B cell (primary cell): ENCODE results near the gene IL4R. TPM values are rescaled to one million over a fixed set of nuclear protein-coding genes. Genes with fewer than 3 reads are reported as not detected.
A peak's percentile ranks its signal among the peaks of the same experiment; 100 is the strongest.

Source experiments
- ATAC-seq: fragments of 200-7000 bp; cut with Tn5 transposase; one replicate; pipeline ENCODE4 v1.10.0; 2021; ENCODE audit warnings: low read depth, mild to moderate bottlenecking, moderate number of reproducible peaks, moderate library complexity
- CTCF ChIA-PET: fragments of 350-600 bp; sonication (Branson Sonifier 250); formaldehyde crosslinking; loops from one replicate; lab custom pipeline; 2021; ENCODE audit warnings: antibody characterized with exemption, inconsistent platforms; lab: Charles Lee
- POLR2A ChIA-PET: fragments of 350-600 bp; sonication (Branson Sonifier 250); formaldehyde crosslinking; loops from one replicate; lab custom pipeline; 2021; ENCODE audit warnings: antibody characterized with exemption; lab: Charles Lee
- DNase-seq: peaks from one replicate; pipeline ENCODE4 v3.0.0; 2013
- H2AFZ ChIP-seq: 2 replicates; pipeline ENCODE4 v1.6.1; 2012; ENCODE audit warnings: mild to moderate bottlenecking, low read depth, low read length; ENCODE audit not compliant: insufficient read depth, poor library complexity, severe bottlenecking
- H3K27ac ChIP-seq, 2 donors: 1 replicate in 1 of 2; 2 replicates in 1 of 2; pipeline ENCODE4 v1.5.1; 2012 to 2013; ENCODE audit warnings: low read length in 2 of 2, mild to moderate bottlenecking in 2 of 2, moderate library complexity in 1 of 2
- H3K27me3 ChIP-seq, 4 experiments: fragments of 200-600 bp in 1 of 4; sonication (generic) in 1 of 4; replicated peaks in 1 of 4; 1 replicate in 2 of 4; 2 replicates in 2 of 4; pipeline versions ENCODE4 v1.6.1 to v1.7.0; 2013 to 2016; ENCODE audit warnings: low read length in 3 of 4, mild to moderate bottlenecking in 2 of 4, mixed read lengths in 1 of 4, moderate library complexity in 1 of 4; ENCODE audit not compliant: insufficient read depth in 4 of 4, control insufficient read depth in 3 of 4; ENCODE audit errors: control extremely low read depth in 1 of 4
- H3K36me3 ChIP-seq, 2 experiments: replicated peaks in 1 of 2; 1 replicate in 1 of 2; 2 replicates in 1 of 2; pipeline versions ENCODE4 v1.6.1 to v1.7.1; 2013; ENCODE audit warnings: low read length in 1 of 2; ENCODE audit not compliant: insufficient read depth in 2 of 2, control insufficient read depth in 1 of 2; ENCODE audit errors: control extremely low read depth in 1 of 2, extremely low read depth in 1 of 2
- H3K4me1 ChIP-seq, 2 donors: fragments of 200-600 bp in 1 of 2; sonication (generic) in 1 of 2; 1 replicate in 1 of 2; 2 replicates in 1 of 2; pipeline versions ENCODE4 v1.5.1 to v1.6.1; 2013 to 2017; ENCODE audit warnings: low read length in 2 of 2; ENCODE audit not compliant: control insufficient read depth in 2 of 2, insufficient read depth in 2 of 2
- H3K4me2 ChIP-seq: replicated peaks from 2 replicates; pipeline ENCODE3; 2012; ENCODE audit warnings: mild to moderate bottlenecking, low read depth, low read length; ENCODE audit not compliant: poor library complexity, severe bottlenecking
- H3K4me3 ChIP-seq, 5 experiments: fragments of 200-600 bp in 1 of 5; sonication (generic) in 1 of 5; 1 replicate in 3 of 5; 2 replicates in 2 of 5; pipeline versions ENCODE4 v1.5.1 to v1.7.0; 2011 to 2016; ENCODE audit warnings: low read length in 4 of 5, mild to moderate bottlenecking in 4 of 5, low read depth in 2 of 5, control low read depth in 1 of 5, moderate library complexity in 1 of 5; ENCODE audit not compliant: insufficient read depth in 1 of 5; ENCODE audit errors: control extremely low read depth in 1 of 5, extremely low read depth in 1 of 5
- H3K79me2 ChIP-seq: fragments of 200-600 bp; sonication (generic); one replicate; pipeline ENCODE4 v1.6.0; 2016; ENCODE audit warnings: low read length; ENCODE audit not compliant: control insufficient read depth, insufficient read depth
- H3K9ac ChIP-seq: fragments of 200-600 bp; sonication (generic); 2 replicates; pipeline ENCODE4 v1.6.1; 2017; ENCODE audit warnings: mild to moderate bottlenecking, low read length, moderate library complexity
- H3K9me3 ChIP-seq, 3 donors: one replicate each; pipeline versions ENCODE4 v1.6.1 to v1.7.1; 2013; ENCODE audit warnings: low read length in 2 of 3; ENCODE audit not compliant: control insufficient read depth in 2 of 3, insufficient read depth in 1 of 3; ENCODE audit errors: control extremely low read depth in 1 of 3
- H4K20me1 ChIP-seq: 2 replicates; pipeline ENCODE4 v1.6.0; 2012; ENCODE audit warnings: mild to moderate bottlenecking, low read length; ENCODE audit not compliant: insufficient read depth, control insufficient read depth, poor library complexity, severe bottlenecking
- H3K27ac Mint-ChIP-seq: one replicate; pipeline ENCODE4 v1.8.0; 2021; ENCODE audit warnings: mixed read lengths
- H3K27me3 Mint-ChIP-seq: one replicate; pipeline ENCODE4 v1.8.0; 2021; ENCODE audit warnings: mixed read lengths
- H3K4me1 Mint-ChIP-seq: one replicate; pipeline ENCODE4 v1.8.0; 2021; ENCODE audit warnings: mixed read lengths
- H3K4me3 Mint-ChIP-seq: one replicate; pipeline ENCODE4 v1.8.0; 2021; ENCODE audit warnings: mixed read lengths
- H3K9me3 Mint-ChIP-seq: one replicate; pipeline ENCODE4 v1.8.0; 2022; ENCODE audit warnings: mixed read lengths; ENCODE audit not compliant: insufficient read depth
- CTCF ChIP-seq: fragments of 200-600 bp; IDR thresholded peaks from one replicate; pipeline ENCODE4 v1.8.0; 2022; ENCODE audit warnings: antibody characterized with exemption, mild to moderate bottlenecking
- EZH2 ChIP-seq: IDR thresholded peaks from 2 replicates; pipeline ENCODE4 v1.6.1; 2012; ENCODE audit warnings: borderline replicate concordance, low read depth, mild to moderate bottlenecking, moderate library complexity, low read length; ENCODE audit not compliant: insufficient read depth, poor library complexity, severe bottlenecking
- WGBS: methylation state at CpG from one replicate; pipeline ENCODE4 v1.1.5; 2013; ENCODE audit warnings: missing lambda C conversion rate; ENCODE audit not compliant: insufficient coverage; 5-methylcytosine and 5-hydroxymethylcytosine counted together
- intact Hi-C: fragments of 100-400 bp; cut with micrococcal nuclease; formaldehyde crosslinking; loops from one replicate; pipeline ENCODE4 v1.10.0; 2022
- polyA plus RNA-seq: library from polyadenylated mRNA; depleted of rRNA; stranded (reverse); fragments of >200 nt; gene quantifications from 2 replicates; pipeline ENCODE4 v1.2.3, GENCODE V29; 2012
- total RNA-seq, 2 donors: library from RNA; stranded (reverse); fragments of 120-200 nt in 1 of 2; gene quantifications; 1 replicate in 1 of 2; 2 replicates in 1 of 2; pipeline versions ENCODE4 v1.2.3 to v1.2.4, GENCODE V29; 2013 to 2022

The IL4R gene
- total and polyA plus RNA-seq, 2 donors (not counting 1 experiment from before 2014, with no cell fraction given): 311 to 966 TPM

DNA sequence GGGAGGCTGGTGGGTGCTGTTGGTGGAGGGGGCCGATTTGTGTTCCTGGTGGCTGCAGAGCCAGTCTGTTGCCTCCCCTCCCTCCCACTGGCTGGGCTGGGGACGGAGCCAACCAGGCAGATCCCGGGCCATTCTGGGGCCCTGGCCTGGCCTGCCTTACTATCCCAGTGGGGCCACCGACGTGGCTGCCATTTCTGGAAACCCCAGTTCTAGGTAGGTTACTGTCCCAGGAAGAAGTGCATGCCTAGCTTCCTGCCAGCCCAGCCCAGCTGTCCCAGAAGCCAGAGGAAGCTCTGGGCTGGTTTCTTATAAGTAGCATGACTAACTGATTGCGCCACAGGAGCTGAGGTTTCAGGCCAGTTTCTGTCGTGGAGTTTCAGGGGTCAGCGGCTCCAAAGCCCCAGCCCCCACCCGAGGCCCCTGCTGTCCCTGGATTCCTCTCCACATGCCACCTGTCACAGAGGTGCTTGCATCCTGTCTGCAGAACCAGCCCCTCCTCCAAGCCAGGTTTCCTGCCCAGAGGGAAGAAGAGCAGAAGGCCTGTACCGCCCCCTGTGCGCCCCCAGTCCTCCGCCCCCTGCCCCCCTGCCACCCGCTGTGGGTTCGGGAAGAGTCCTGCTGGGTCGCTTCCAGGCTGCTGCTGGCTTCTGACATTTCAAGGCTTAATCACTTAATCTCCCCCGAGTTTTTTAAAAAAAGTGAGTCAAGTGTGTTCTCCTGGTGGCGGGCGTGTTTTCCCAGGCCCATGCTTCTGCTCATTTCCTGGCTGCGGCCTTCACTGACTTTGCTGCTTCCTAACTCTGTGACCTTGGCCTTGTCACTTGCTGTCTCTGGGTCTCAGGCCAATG, 13.2 kb downstream of the IL4R start:
- no peak for TF ChIP-seq CTCF
- TF ChIP-seq EZH2: no peak
- intact Hi-C loops: no loop called here
- no peak overlapping the region for H2AFZ ChIP-seq
- POLR2A ChIA-PET: no interaction called here
- no peaks in the 10 kb centered on the region for H3K27me3 Mint-ChIP-seq
- DNase-seq (no peak), ATAC-seq (peak; percentile 28)
- peaks cover 98% of the 10 kb centered on the region for H3K79me2 ChIP-seq
- CTCF ChIA-PET: interaction anchor here (1.1 to 13.3 kb wide), 2 partner anchors 85 to 92 kb away, joined by 3 to 172 read pairs; no protein-coding TSS in a partner anchor
- no peak overlapping the region for H3K9ac ChIP-seq
- H3K36me3 ChIP-seq: peaks cover 9 to 78% of the 10 kb centered on the region in 2 experiments
- peaks cover 0 to 12% (median 0%) of the 10 kb centered on the region in 3 donors for H3K9me3 ChIP-seq
- peaks cover 96% of the 10 kb centered on the region for H4K20me1 ChIP-seq
- H3K4me3 Mint-ChIP-seq: peak overlapping the region; percentile 26
- H3K9me3 Mint-ChIP-seq: no peaks in the 10 kb centered on the region
- H3K4me1 Mint-ChIP-seq: peaks cover 78% of the 10 kb centered on the region
- H3K27ac Mint-ChIP-seq: peak overlapping the region; percentile 71
- WGBS: 46% methylated on average over 11 of the region's 19 CpGs
- peaks cover 66 to 79% of the 10 kb centered on the region in 2 donors for H3K4me1 ChIP-seq
- peak overlapping the region; percentile 44 for H3K4me2 ChIP-seq
- H3K4me3 ChIP-seq: peak overlapping the region in 3 of 5 experiments; percentile 5 to 24 (median 5)
- H3K27ac ChIP-seq: peak overlapping the region; percentile 25 to 64
- H3K27me3 ChIP-seq: no peaks in the 10 kb centered on the region

GRCh38 chr16:27327586-27327915, 13.8 kb downstream of the IL4R start:
- peaks cover 77% of the 10 kb centered on the region for H3K4me1 Mint-ChIP-seq
- Histone ChIP-seq H3K27me3 (no peaks in the 10 kb centered on the region), H2AFZ (no peak overlapping the region), H3K9me3 (peaks cover 0 to 12% (median 0%) of the 10 kb centered on the region in 3 donors), H4K20me1 (peaks cover 96% of the 10 kb centered on the region), H3K27ac (peak overlapping the region; percentile 17 to 64), H3K4me2 (peak overlapping the region; percentile 44), H3K9ac (no peak overlapping the region), H3K36me3 (peaks cover 9 to 82% of the 10 kb centered on the region in 2 experiments), H3K79me2 (peaks cover 98% of the 10 kb centered on the region), H3K4me1 (peaks cover 60 to 74% of the 10 kb centered on the region in 2 donors), H3K4me3 (peak overlapping the region in 1 of 5 experiments; percentile 24)
- peak overlapping the region; percentile 71 for H3K27ac Mint-ChIP-seq
- ChIA-PET POLR2A (no interaction called here), CTCF (no interaction called here)
- no peaks in the 10 kb centered on the region for H3K9me3 Mint-ChIP-seq
- intact Hi-C loops: no loop called here
- H3K27me3 Mint-ChIP-seq: no peaks in the 10 kb centered on the region
- no peak overlapping the region for H3K4me3 Mint-ChIP-seq
- ATAC-seq (no peak), DNase-seq (no peak)
- 89% methylated on average over 1 of the region's 3 CpGs for WGBS
- TF ChIP-seq EZH2 (no peak), CTCF (no peak)
